ENCODE measurements around the gene ST6GALNAC6.

Gene ST6GALNAC6

DNA sequence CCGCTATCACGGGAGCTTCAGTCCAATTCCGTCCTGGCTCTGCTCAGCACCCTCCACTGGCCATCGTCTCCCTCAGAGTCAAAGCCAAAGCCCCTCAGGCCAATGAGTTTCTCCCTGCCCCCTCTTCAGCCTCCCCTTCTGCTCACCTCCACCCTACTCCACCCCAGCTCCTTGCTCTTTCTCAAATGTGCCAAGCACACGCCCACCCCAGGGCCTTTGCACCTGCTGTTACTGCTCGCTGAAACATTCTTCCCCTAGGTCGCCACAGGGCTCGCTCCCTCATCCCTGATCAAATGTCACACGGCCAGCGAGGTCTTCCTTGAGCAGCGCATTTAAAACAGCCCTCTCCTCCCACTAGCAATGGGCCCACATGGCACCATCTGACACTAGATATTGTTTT lies 38.6 kb downstream of the ST6GALNAC6 start:
- no peak for DNase-seq
- Histone ChIP-seq H3K9me3 (no peaks in the 10 kb centered on the region), H3K4me1 (peaks cover 20% of the 10 kb centered on the region), H3K27me3 (no peaks in the 10 kb centered on the region), H3K36me3 (peaks cover under 1% of the 10 kb centered on the region; the same call in 1 of the 2 replicates), H3K4me3 (ENCODE audit: low read depth, low read length) (no peak overlapping the region)
- TF ChIP-seq, protein P1, sequence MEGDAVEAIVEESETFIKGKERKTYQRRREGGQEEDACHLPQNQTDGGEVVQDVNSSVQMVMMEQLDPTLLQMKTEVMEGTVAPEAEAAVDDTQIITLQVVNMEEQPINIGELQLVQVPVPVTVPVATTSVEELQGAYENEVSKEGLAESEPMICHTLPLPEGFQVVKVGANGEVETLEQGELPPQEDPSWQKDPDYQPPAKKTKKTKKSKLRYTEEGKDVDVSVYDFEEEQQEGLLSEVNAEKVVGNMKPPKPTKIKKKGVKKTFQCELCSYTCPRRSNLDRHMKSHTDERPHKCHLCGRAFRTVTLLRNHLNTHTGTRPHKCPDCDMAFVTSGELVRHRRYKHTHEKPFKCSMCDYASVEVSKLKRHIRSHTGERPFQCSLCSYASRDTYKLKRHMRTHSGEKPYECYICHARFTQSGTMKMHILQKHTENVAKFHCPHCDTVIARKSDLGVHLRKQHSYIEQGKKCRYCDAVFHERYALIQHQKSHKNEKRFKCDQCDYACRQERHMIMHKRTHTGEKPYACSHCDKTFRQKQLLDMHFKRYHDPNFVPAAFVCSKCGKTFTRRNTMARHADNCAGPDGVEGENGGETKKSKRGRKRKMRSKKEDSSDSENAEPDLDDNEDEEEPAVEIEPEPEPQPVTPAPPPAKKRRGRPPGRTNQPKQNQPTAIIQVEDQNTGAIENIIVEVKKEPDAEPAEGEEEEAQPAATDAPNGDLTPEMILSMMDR (IDR thresholded peaks at IDR 0.05; ENCODE audit: low read depth, low read length): no peak

DNA sequence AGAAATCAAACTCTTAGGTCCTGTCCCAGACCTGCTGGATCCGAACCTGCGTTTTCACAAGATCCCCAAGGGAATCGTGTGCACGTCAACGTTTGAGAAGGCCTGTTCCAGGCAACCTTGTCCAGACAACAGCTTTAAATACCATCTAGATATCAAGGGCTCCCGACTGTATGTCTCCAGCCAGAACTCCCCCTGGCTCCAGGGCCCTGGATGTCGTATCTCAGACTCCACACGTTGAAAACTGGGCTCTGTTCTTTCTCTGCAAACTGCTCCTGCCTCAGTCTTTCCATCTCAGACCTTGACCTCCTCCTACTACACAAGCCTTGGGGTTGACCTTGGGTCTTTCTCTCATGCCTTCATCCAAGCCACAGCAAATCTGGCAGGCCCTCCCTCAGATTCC lies 39.1 kb downstream of the ST6GALNAC6 start:
- Histone ChIP-seq H3K27me3 (no peaks in the 10 kb centered on the region), H3K4me1 (peaks cover 17% of the 10 kb centered on the region), H3K4me3 (ENCODE audit: low read depth, low read length) (no peak overlapping the region), H3K36me3 (no peaks in the 10 kb centered on the region), H3K9me3 (no peaks in the 10 kb centered on the region)
- peak; percentile 45 for DNase-seq
- TF ChIP-seq, protein P1 (IDR thresholded peaks at IDR 0.05; ENCODE audit: low read depth, low read length): no peak

DNA sequence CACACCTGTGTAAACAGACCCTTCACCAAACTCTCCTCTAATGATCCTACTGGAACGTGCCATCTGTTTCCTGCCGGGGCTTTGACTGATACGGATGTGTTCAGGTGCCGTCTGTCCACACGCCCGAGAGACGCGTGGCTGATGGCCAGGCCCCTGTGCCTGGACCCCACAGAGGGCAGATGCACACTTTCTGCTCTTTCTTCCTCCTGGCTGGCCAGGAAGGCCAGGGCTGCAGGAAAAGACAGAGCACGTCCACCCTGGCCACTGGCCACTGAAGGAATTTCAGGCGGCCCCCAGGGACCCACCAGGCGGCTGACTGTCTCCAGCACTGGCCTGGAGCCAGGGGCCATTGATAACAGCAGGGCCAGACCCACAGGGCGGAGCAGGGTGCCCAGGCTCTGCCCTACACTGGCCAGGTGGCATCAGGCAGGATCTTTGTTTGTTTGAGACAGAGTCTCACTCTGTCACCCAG lies 41.3 kb downstream of the ST6GALNAC6 start:
- DNase-seq: peak; percentile 87
- peaks cover 15% of the 10 kb centered on the region for H3K4me1 ChIP-seq
- H3K4me3 ChIP-seq (ENCODE audit: low read depth, low read length): no peak overlapping the region
- TF ChIP-seq, protein P1 (IDR thresholded peaks at IDR 0.05; ENCODE audit: low read depth, low read length): no peak
- no peaks in the 10 kb centered on the region for H3K27me3 ChIP-seq
- no peaks in the 10 kb centered on the region for H3K36me3 ChIP-seq
- H3K9me3 ChIP-seq: no peaks in the 10 kb centered on the region

DNA sequence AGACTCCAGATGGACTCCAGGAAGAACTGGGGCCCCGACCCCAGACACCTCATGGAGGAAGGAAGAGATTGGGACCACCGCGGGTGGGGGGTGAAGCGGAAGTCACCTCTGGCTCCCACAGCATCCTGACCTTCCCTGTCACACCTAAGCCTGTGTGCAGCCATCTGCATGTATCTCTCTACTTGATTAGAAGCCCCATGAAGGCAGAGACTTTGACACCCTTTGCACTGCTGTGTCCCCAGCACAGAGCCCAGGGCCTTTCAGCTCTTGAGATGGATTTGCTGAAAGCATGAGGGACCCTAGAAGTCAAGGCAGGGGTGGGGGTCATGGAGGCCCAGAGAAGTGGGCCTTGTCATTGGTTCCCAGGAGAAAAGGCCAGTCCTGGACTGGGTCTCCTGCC lies 42.1 kb downstream of the ST6GALNAC6 start:
- no peaks in the 10 kb centered on the region for H3K27me3 ChIP-seq
- H3K9me3 ChIP-seq: no peaks in the 10 kb centered on the region
- no peak overlapping the region for H3K4me3 ChIP-seq (ENCODE audit: low read depth, low read length)
- DNase-seq: no peak
- TF ChIP-seq, protein P1 (IDR thresholded peaks at IDR 0.05; ENCODE audit: low read depth, low read length): no peak
- no peaks in the 10 kb centered on the region for H3K36me3 ChIP-seq
- peaks cover 10% of the 10 kb centered on the region for H3K4me1 ChIP-seq

DNA sequence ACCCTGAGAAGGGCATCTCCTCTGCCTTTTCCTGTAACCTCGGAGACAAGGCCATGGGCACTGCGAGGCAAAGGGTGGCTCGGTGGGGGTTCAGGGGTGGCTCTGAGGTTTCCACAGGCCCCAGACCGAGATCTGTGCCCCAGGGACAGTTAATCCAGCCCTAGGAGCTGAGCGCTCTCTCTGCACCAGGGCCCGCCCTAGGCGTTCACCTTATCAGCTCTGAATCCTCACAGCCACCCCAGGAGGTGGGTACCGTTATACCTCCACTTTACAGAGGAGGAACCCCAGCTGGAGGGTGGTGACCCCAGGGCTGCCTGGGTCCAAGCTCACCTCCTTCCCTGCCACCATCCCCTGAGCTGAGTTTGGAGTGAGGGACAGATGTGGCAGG lies 42.7 kb downstream of the ST6GALNAC6 start:
- TF ChIP-seq, protein P1 (IDR thresholded peaks at IDR 0.05; ENCODE audit: low read depth, low read length): no peak
- Histone ChIP-seq H3K27me3 (no peaks in the 10 kb centered on the region), H3K4me1 (peaks cover 7% of the 10 kb centered on the region), H3K9me3 (no peaks in the 10 kb centered on the region), H3K36me3 (no peaks in the 10 kb centered on the region), H3K4me3 (ENCODE audit: low read depth, low read length) (no peak overlapping the region)
- no peak for DNase-seq

DNA sequence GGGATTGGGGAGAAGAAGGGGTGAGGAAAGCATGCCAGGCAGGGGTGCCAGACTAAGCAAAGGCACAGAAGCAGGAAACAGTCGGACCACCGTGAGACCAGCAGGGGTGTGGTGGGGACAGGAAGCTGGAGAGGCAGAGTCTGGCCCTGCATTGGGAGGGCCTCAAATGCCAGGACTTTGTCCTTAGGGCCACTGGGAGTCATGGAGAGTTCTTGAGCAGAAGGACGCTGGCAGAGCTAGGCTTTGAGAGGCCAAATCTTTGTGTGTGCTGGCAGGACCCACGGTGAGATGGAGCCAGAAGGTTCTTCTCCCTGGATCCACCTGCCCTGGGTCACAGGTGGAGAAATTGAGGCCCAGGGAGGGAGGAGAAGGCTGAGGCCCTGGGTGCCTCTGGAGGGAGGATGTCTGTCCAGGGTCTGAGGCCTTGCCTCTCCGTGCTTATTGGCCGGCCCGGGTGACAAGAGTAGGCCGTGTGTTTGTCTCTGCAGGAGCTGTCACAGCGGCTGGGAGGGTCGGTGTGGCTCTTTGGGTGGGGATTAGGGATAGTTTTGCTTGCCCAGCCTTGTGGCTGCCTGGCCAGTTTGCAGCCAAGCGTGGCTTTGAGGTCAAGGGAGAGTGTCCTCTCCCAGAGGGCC lies 43.2 kb downstream of the ST6GALNAC6 start:
- Histone ChIP-seq H3K27me3 (no peaks in the 10 kb centered on the region), H3K36me3 (no peaks in the 10 kb centered on the region), H3K4me3 (ENCODE audit: low read depth, low read length) (no peak overlapping the region), H3K4me1 (peaks cover 7% of the 10 kb centered on the region), H3K9me3 (no peaks in the 10 kb centered on the region)
- TF ChIP-seq, protein P1 (IDR thresholded peaks at IDR 0.05; ENCODE audit: low read depth, low read length): no peak
- no peak for DNase-seq
